Measurements from ENCODE around the gene HTR2A.

DNA sequence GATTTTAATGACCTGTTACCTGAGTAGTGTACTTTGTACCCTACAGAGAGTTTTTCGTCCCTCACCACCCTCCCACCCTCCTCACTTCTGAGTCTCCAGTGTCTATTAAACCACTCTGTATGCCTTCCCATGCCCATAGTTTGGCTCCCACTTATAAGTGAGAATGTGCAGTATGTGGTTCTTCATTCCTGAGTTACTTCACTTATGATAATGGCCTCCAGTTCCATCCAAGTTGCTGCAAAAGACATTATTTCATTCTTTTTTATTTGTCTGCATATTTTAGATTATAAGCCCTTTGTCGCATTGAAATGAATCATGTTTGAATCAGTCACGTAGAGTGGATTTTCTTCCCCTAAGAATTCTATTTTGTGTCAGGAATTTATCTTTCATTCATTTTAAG, 12.2 kb upstream of the HTR2A start:
- TF ChIP-seq POLR2AphosphoS5 (IDR thresholded peaks at IDR 0.05) (no peak), EP300 (IDR thresholded peaks at IDR 0.05) (no peak)
- TF ChIP-seq, protein P1, sequence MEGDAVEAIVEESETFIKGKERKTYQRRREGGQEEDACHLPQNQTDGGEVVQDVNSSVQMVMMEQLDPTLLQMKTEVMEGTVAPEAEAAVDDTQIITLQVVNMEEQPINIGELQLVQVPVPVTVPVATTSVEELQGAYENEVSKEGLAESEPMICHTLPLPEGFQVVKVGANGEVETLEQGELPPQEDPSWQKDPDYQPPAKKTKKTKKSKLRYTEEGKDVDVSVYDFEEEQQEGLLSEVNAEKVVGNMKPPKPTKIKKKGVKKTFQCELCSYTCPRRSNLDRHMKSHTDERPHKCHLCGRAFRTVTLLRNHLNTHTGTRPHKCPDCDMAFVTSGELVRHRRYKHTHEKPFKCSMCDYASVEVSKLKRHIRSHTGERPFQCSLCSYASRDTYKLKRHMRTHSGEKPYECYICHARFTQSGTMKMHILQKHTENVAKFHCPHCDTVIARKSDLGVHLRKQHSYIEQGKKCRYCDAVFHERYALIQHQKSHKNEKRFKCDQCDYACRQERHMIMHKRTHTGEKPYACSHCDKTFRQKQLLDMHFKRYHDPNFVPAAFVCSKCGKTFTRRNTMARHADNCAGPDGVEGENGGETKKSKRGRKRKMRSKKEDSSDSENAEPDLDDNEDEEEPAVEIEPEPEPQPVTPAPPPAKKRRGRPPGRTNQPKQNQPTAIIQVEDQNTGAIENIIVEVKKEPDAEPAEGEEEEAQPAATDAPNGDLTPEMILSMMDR (IDR thresholded peaks at IDR 0.05): no peak
